Measurements from ENCODE around the gene SVBP.
A peak's percentile ranks its signal among the peaks of the same experiment; 100 is the strongest.

Gene SVBP

DNA sequence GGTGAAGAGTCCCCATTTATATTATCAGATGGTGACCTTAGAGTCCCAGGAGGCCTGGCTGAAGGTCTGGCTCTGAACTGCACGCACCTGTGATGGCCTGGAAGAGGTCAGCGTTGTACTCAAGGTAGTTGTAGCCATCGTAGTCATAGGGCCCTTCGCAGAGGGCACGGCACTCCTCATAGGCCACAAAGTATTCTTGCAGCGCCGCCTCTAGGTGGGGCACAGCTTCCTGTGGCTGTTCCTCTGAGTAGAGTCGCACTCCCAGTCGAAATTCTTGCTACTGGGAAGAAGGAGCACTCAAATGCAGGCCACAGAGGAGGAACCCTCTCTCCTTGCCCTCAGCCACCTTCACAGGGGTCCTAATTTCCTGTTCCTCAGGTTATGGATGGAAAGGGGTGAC is 58.1 kb downstream of the SVBP start:
- DNase-seq = peak in 1 of 2 donors; percentile 23

DNA sequence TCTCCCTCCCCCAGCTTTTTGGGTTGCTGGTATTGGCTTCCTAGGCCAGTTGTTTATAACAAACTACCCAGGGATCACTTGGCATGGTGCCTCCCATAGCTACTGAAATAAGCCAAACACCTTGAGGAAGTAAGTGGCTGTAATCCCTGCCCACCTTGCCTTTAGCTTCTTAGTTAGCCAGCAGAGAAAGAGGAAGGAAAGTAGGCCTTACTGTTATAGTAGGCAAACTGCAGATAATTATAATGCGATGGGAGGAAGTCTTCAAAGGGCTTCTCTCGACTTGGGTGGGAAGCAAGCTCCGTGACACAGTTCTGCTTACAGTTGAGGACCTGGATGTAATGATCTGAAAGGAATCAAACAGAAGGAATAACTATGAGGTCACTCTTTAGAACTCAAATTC is 58.6 kb downstream of the SVBP start:
- DNase-seq = peak; percentile 22 to 38

- no peak for DNase-seq
Observed at GRCh38 chr1:42757892-42758275, 59.3 kb downstream of the SVBP start.

Measured in inflammatory macrophage (primary cell).